GM18507 (cell line): ENCODE results near the gene SNX13.
A peak's percentile ranks its signal among the peaks of the same experiment; 100 is the strongest.
"Not testable (repeated sequence)": the region's sequence is repeated elsewhere in the genome, so short reads cannot be mapped to it uniquely, and the experiment has no call there.

Source experiments
- DNase-seq: peaks from one replicate; pipeline ENCODE4 v3.0.0; 2011; ENCODE audit warnings: low read depth; ENCODE audit not compliant: insufficient read length; ENCODE audit errors: extremely low spot score
- FAIRE-seq: peaks from 2 replicates; lab custom pipeline; 2011; peaks lifted over from hg19 to GRCh38; lab: Jason Lieb, UNC

The SNX13 gene

DNA sequence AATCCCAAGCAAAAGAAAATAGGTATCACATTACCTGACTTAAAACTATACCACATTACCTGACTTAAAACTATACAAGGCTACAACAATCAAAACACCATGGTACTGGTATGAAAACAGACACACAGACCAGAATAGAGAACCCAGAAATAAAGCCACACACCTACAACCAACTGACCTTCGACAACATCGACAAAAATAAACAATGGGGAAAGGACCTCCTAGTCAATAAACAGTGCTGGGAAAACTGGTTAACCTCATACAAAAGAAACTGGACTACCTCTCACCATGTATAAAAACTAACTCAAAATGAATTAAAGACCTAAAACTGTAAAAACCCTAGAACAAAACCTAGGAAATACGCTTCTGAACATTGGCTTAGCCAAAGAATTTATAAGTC lies 22.5 kb downstream of the SNX13 start:
- DNase-seq (no peak), FAIRE-seq (no peak)

DNA sequence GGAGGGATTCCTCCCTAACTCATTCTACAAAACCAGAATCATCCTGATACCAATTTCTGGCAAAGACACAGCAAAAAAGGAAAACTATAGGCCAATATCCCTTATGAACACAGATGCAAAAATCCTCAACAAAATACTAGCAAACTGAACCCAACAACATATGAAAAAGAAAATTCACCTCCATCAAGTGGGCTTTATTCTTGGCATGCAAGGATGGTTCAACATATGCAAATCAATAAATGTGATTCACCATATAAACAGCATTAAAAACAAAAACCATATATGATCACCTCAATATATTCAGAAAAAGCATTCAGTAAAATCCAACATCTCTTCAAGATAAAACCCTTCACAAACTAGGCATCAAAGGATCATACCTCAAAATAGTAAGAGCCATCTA lies 23.5 kb downstream of the SNX13 start:
- FAIRE-seq = no peak
- no peak for DNase-seq

- FAIRE-seq = no peak
- DNase-seq = no peak
These were observed 24.5 kb downstream of the SNX13 start for GRCh38 chr7:17915796-17916195.

DNA sequence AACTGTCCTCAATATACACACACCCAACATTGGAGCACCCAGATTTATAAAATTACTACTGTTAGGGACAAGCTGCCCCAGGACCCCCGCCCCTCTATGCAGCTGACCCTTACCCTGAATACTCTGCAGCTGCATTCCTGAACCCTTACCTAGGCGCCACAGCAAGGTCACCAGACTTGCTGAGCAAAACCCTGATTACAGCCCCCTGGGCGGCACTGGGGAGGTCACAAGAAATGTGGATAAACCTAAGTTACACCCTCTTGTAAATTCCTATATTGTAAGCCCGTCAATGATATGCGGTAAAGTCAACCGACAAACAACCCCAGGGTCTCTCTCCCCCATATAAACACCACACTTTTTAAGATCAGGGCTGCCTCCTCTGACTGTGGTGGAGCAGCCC lies 25.1 kb downstream of the SNX13 start:
- DNase-seq = no peak
- FAIRE-seq = no peak

GRCh38 chr7:17913250-17913649 lies 27.0 kb downstream of the SNX13 start:
- FAIRE-seq (no peak), DNase-seq (no peak)

DNA sequence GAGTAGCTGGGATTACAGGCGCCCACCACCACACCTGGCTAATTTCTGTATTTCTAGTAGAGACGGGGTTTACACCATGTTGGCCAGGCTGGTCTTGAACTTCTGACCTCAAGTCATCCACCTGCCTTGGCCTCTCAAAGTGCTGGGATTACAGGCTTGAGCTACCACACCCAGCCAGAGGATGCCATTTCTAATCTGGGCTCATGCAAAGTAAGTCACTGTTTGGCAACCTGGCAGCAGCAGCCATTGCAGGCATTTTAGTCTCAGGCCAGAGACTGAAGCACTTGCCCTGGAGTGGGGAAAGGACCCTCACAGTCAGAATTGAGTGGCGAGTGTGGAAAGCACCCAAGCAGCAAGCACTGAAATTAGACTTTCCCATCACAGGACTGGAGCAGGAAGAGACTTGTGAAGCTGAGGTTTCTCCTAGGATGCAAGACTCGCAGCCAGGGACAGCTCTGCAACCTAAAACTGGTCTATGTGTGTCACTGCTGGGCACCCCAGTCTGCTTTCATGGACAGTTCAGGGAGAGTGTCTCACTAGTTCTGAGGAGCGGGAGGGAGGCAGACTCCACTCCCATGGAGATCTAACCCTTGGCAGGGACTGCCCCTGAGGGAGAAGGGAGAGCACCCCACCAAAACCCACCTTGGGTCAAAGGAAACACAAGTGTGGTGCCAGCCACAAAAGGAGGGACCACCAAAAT lies 27.6 kb downstream of the SNX13 start:
- DNase-seq (no peak), FAIRE-seq (no peak)

DNA sequence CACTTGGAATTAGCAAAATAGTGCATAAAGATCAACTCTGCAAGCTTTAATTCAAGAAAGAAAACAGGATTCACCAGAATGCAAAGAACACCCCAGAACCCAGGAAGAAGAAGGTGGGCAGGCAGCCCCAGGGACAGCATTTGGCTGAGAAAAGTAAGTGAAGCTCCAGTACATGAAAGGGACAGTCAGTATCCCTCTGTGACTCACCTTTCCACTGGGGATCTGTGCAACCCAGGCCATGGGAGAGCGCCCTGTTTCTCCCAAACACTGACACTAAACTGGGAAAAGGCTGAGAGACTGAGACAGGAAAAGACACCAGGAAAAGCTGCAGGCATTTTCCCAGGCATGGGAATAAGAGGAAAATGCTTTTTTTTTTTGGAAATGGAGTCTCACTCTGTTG lies 28.2 kb downstream of the SNX13 start:
- no peak for DNase-seq
- FAIRE-seq = no peak

- FAIRE-seq (no peak), DNase-seq (no peak)
These were observed 29.9 kb downstream of the SNX13 start for GRCh38 chr7:17910377-17910776.

DNA sequence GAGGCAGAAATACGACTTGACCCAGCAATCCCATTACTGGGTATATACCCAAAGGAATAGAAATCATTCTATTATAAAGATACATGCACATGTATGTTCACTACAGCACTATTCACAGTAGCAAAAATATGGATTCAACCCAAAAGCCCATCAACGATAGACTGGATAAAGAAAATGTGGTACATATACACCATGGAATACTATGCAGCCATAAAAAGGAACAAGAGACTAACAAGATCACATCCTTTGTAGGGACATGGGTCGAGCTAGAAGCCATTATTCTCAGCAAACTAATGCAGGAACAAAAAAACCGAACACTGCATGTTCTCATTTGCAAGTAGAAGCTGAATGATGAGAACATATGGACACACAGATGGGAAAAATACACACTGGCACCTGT lies 31.0 kb downstream of the SNX13 start:
- FAIRE-seq, DNase-seq: not testable (repeated sequence)

DNA sequence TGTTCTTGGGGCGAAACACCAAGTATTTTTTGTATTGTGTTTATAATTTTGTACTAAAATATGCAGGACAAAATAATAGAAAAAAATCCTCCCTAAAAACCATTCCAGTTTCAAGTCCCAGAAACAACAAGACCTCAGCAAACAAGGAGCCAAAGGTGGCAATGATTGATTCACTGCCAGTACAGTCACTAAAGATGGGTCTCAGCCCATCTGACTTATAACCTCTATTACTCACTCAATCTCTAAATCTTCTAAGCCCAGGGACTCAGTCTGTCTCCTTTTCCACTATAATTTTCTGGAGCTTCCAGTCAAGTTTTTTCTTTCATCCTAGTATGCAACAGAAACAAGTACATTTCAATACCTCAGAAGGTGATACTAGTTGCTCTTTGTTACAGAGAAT lies 33.3 kb downstream of the SNX13 start:
- no peak for DNase-seq
- no peak for FAIRE-seq

- no peak for FAIRE-seq
- DNase-seq = peak; percentile 4
These were observed 37.0 kb downstream of the SNX13 start for GRCh38 chr7:17903337-17903736.

- no peak for DNase-seq
- no peak for FAIRE-seq
These were observed 37.7 kb downstream of the SNX13 start for GRCh38 chr7:17902599-17902998.

GRCh38 chr7:17900464-17900863 lies 39.8 kb downstream of the SNX13 start:
- FAIRE-seq (no peak), DNase-seq (no peak)

- DNase-seq (no peak), FAIRE-seq (no peak)
These were observed 42.2 kb downstream of the SNX13 start for GRCh38 chr7:17898111-17898510.

- no peak for FAIRE-seq
- no peak for DNase-seq
These were observed 53.0 kb downstream of the SNX13 start for GRCh38 chr7:17887286-17887685.

GRCh38 chr7:17882685-17883084 lies 57.6 kb downstream of the SNX13 start:
- FAIRE-seq = no peak
- no peak for DNase-seq

DNA sequence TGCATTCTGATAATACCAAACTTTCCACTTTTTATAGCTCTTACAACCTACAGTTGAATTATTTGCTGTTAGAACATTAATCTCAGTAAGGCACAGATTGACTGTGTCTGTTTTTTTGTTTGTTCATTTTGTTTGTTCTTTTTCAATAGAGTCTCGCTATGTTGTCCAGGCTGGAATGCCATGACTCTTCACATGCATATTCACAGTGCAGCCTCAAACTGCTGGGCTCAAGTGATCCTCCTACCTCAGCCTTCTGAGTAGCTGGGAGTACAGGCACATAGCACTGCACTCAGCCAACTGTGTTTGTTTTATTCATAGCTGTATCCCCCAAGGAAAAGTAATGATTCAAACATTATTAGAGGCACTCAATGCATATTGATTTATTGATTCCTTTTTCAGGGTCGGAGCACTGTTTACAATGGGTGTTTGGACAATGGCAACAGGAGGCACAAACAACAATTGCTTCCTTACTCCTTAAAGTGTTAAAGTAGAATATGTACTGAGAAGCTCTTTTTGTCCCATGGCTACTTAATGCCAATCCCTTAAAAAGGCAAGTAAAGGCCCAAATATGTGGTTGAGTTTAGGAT lies 61.1 kb downstream of the SNX13 start:
- FAIRE-seq (no peak), DNase-seq (no peak)

DNA sequence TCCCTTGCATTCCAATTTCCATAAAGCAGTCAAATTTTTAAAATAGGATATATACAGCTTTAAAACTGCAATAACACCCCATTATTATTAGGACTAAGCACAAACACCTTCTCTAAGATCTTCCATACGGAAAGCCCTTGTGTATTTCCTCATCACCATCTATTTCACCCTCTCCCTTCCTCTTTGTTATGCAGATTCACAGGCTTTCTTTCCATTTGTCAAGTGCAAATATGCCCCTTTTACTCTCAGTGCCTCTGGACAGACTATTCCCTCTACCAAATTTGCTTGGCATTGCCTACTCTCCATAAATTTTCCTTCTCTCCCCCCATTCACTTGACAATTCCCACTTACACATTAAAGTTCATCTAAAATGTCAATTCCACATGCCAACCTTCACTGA lies 61.7 kb downstream of the SNX13 start:
- FAIRE-seq = no peak
- DNase-seq = no peak

DNA sequence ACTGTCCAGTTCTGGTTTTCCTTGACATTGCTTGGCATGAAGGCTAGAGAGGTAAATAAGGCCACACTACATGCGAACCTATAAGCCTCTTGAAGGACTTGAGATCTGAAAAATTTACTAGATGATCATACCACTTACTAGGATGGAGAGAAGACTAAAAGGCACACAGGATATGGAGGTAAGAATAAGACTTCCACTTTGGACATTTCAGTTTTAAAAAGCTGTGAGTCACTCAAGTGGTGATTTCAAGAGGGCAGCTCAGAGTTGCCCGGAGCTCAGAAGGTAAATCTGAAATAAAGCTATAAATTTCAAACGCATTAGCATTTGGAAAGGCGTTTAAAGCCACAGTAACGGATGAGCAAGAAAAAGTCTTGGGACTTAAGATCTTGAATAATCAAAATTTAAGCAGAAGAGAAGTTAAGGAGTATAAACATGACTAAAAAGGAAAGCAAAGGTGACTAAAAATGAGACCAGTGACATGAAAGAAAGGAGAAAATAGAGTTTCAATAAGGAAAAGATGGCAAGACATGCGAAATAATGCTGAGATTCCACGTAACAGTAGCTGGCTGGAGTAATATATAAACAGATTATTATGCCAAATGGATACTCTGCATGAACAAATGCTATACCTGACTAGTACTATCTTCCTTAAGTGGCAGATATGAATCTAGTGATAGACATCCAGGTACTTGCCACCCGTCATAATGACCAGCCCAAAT lies 68.3 kb downstream of the SNX13 start:
- no peak for FAIRE-seq

DNA sequence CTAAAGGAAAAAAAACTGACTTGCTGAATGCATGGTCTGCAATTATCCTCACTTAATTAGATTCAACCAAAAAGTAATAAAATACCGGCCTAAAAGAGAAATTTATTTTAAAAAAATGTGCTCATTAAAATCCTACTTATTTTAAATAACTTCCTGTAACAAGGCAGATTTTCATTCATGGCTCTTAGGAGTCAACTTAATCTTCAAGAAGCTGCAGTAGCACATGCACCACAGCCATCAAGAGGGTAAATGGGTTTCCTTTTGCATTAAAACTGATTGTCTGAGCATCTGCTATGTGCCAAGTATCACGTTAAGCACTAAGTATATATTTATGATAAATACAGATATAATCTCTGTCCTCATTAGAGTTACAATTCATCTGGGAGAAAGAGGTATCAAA lies 69.9 kb downstream of the SNX13 start:
- no peak for FAIRE-seq
- no peak for DNase-seq

More for the DNA sequence above, 68.3 kb downstream of the SNX13 start:
- DNase-seq = no peak

GRCh38 chr7:17863809-17864143 lies 76.5 kb downstream of the SNX13 start:
- FAIRE-seq (no peak), DNase-seq (no peak)
